HepG2 (cell line): ENCODE measurements around the gene DYNC2H1.

Experiments
- CTCF ChIP-seq: sonication (generic); formaldehyde crosslinking; IDR thresholded peaks from 2 replicates; pipeline ENCODE4 v1.5.0; 2020; ENCODE audit warnings: mild to moderate bottlenecking, missing genetic modification reagents, moderate library complexity
- EZH2 ChIP-seq: conservative IDR thresholded peaks from 2 replicates; pipeline ENCODE4 v1.6.1; 2012; ENCODE audit warnings: mild to moderate bottlenecking, low read depth, low read length, moderate library complexity
- FOXP1 ChIP-seq, 2 experiments: fragments of 450-650 bp in 1 of 2; IDR thresholded peaks; 2 replicates each; pipeline ENCODE4 v1.6.1; 2017 to 2018; ENCODE audit warnings: antibody characterized with exemption in 1 of 2
- NBN ChIP-seq: fragments of 450-650 bp; conservative IDR thresholded peaks from 2 replicates; pipeline ENCODE4 v1.6.1; 2017
- NCOR1 ChIP-seq: fragments of 200-600 bp; sonication (generic); IDR thresholded peaks from 2 replicates; pipeline ENCODE4 v1.7.0; 2017; ENCODE audit warnings: antibody characterized with exemption, low read length, borderline replicate concordance
- NFIC ChIP-seq: IDR thresholded peaks from 2 replicates; pipeline ENCODE4 v1.6.1; 2012; ENCODE audit warnings: mild to moderate bottlenecking, low read length, inconsistent platforms
- THRA ChIP-seq: sonication (generic); formaldehyde crosslinking; IDR thresholded peaks from 2 replicates; pipeline ENCODE4 v1.4.0; 2020; ENCODE audit warnings: missing genetic modification reagents, borderline replicate concordance
- ZBTB39 ChIP-seq: sonication (generic); formaldehyde crosslinking; IDR thresholded peaks from 2 replicates; pipeline ENCODE4 v1.5.0; 2020; ENCODE audit warnings: missing genetic modification reagents
- ZNF224 ChIP-seq: sonication (generic); formaldehyde crosslinking; IDR thresholded peaks from 2 replicates; pipeline ENCODE4 v1.5.0; 2020; ENCODE audit warnings: mild to moderate bottlenecking, missing genetic modification reagents
- ZNF256 ChIP-seq: sonication (generic); formaldehyde crosslinking; conservative IDR thresholded peaks from 2 replicates; pipeline ENCODE4 v1.4.0; 2020; ENCODE audit warnings: missing genetic modification reagents

GRCh38 chr11:103241574-103241973 lies 132.3 kb downstream of the DYNC2H1 start:
- no peak for TF ChIP-seq CTCF (CRISPR knock-in tag)
- no peak for TF ChIP-seq THRA (CRISPR knock-in tag)
- TF ChIP-seq EZH2 = no peak
- TF ChIP-seq ZNF224 (CRISPR knock-in tag) = no peak
- no peak for TF ChIP-seq NFIC
- TF ChIP-seq ZBTB39 (CRISPR knock-in tag) = no peak
- no peak for TF ChIP-seq NBN
- no peak for TF ChIP-seq ZNF256 (CRISPR knock-in tag)
- TF ChIP-seq NCOR1 = no peak
- no peak for TF ChIP-seq FOXP1 (IDR thresholded peaks at IDR 0.05)
- TF ChIP-seq FOXP1 (CRISPR knock-in tag; IDR thresholded peaks at IDR 0.05) = no peak
